CD4-positive, alpha-beta memory T cell (primary cell): ENCODE results near the gene GFRA1. TPM values are rescaled to one million over a fixed set of nuclear protein-coding genes. Genes with fewer than 3 reads are reported as not detected.
"Not testable (repeated sequence)": the region's sequence is repeated elsewhere in the genome, so short reads cannot be mapped to it uniquely, and the experiment has no call there.

Experiments
- CTCF ChIA-PET: fragments of 350-600 bp; sonication (Branson Sonifier 250); formaldehyde crosslinking; loops from one replicate; lab custom pipeline; 2021; ENCODE audit warnings: inconsistent platforms; ENCODE audit not compliant: partially characterized antibody; lab: Charles Lee
- POLR2A ChIA-PET: fragments of 350-600 bp; sonication (Branson Sonifier 250); formaldehyde crosslinking; loops from one replicate; lab custom pipeline; 2021; ENCODE audit not compliant: partially characterized antibody; lab: Charles Lee
- DNase-seq, 5 donors: peaks; one replicate each; pipeline versions ENCODE4 v3.0.0 to v3.0.0-alpha.2; 2020 to 2022; ENCODE audit warnings: mixed read lengths in 1 of 5
- H3K27ac ChIP-seq: one replicate; pipeline ENCODE4 v1.7.0; 2013; ENCODE audit warnings: low read depth, low read length
- H3K27me3 ChIP-seq: 2 replicates; pipeline ENCODE4 v1.7.0; 2013; ENCODE audit warnings: mild to moderate bottlenecking, low read length, moderate library complexity; ENCODE audit not compliant: insufficient read depth
- H3K36me3 ChIP-seq: 2 replicates; pipeline ENCODE4 v1.7.0; 2013; ENCODE audit warnings: mild to moderate bottlenecking, low read length, moderate library complexity; ENCODE audit not compliant: insufficient read depth
- H3K4me1 ChIP-seq: 2 replicates; pipeline ENCODE4 v1.7.0; 2013; ENCODE audit warnings: mild to moderate bottlenecking, low read length, moderate library complexity; ENCODE audit not compliant: insufficient read depth
- H3K4me3 ChIP-seq, 2 donors: one replicate each; pipeline ENCODE4 v1.7.0; 2013; ENCODE audit warnings: low read length in 2 of 2, mild to moderate bottlenecking in 1 of 2
- H3K9me3 ChIP-seq, 2 donors: one replicate each; pipeline ENCODE4 v1.7.0; 2013; ENCODE audit warnings: low read length in 2 of 2, control low read depth in 1 of 2; ENCODE audit not compliant: control insufficient read depth in 1 of 2
- H3K27ac Mint-ChIP-seq, 7 donors: one replicate each; pipeline ENCODE4 v1.8.0; 2020 to 2021; ENCODE audit warnings: mixed read lengths in 7 of 7, mild to moderate bottlenecking in 6 of 7, inconsistent platforms in 3 of 7, moderate library complexity in 3 of 7
- H3K27me3 Mint-ChIP-seq, 2 donors: one replicate each; pipeline ENCODE4 v1.8.0; 2020 to 2021; ENCODE audit warnings: mixed read lengths in 2 of 2
- H3K36me3 Mint-ChIP-seq, 2 donors: one replicate each; pipeline ENCODE4 v1.8.0; 2020 to 2021; ENCODE audit warnings: mixed read lengths in 2 of 2, inconsistent platforms in 1 of 2, mild to moderate bottlenecking in 1 of 2
- H3K4me1 Mint-ChIP-seq, 4 donors: one replicate each; pipeline ENCODE4 v1.8.0; 2020 to 2021; ENCODE audit warnings: mixed read lengths in 4 of 4, mild to moderate bottlenecking in 1 of 4
- H3K4me3 Mint-ChIP-seq, 8 donors: one replicate each; pipeline ENCODE4 v1.8.0; 2020 to 2021; ENCODE audit warnings: mixed read lengths in 8 of 8, mild to moderate bottlenecking in 7 of 8, moderate library complexity in 6 of 8, inconsistent platforms in 3 of 8
- H3K9me3 Mint-ChIP-seq, 8 donors: one replicate each; pipeline ENCODE4 v1.8.0; 2020 to 2021; ENCODE audit warnings: mixed read lengths in 8 of 8, mild to moderate bottlenecking in 5 of 8, inconsistent platforms in 3 of 8, moderate library complexity in 1 of 8
- intact Hi-C: fragments of 100-400 bp; cut with micrococcal nuclease; formaldehyde crosslinking; loops from one replicate; pipeline ENCODE4 v1.15.1; 2023
- polyA plus RNA-seq, 2 donors: library from polyadenylated mRNA; unstranded; fragments of 300-500 nt; fragmentation: Illumina TruSeq; gene quantifications; one replicate each; pipeline ENCODE4 v1.2.3, GENCODE V29; 2021
- total RNA-seq, 2 experiments: library from RNA; stranded (reverse); gene quantifications; one replicate each; pipeline ENCODE4 v1.2.3, GENCODE V29; 2021

Gene GFRA1
- total and polyA plus RNA-seq, 4 experiments from 2014 or later: not detected

GRCh38 chr10:116053009-116053730 lies 219.8 kb downstream of the GFRA1 start:
- H3K4me1 ChIP-seq, H3K27me3 Mint-ChIP-seq, H3K9me3 ChIP-seq, CTCF ChIA-PET, H3K27ac Mint-ChIP-seq, H3K4me1 Mint-ChIP-seq, H3K4me3 Mint-ChIP-seq, H3K27ac ChIP-seq, POLR2A ChIA-PET, H3K4me3 ChIP-seq, H3K36me3 ChIP-seq, H3K27me3 ChIP-seq, H3K36me3 Mint-ChIP-seq, DNase-seq, intact Hi-C loops: not testable (repeated sequence)
- H3K9me3 Mint-ChIP-seq: peaks cover 0 to 11% (median 3%) of the 10 kb centered on the region in 8 donors

- CTCF ChIA-PET, H3K4me3 ChIP-seq, H3K27ac ChIP-seq, H3K36me3 ChIP-seq, H3K27me3 Mint-ChIP-seq, H3K27me3 ChIP-seq, H3K4me1 Mint-ChIP-seq, H3K9me3 ChIP-seq, POLR2A ChIA-PET, H3K27ac Mint-ChIP-seq, H3K4me3 Mint-ChIP-seq, intact Hi-C loops, H3K4me1 ChIP-seq, H3K36me3 Mint-ChIP-seq, DNase-seq: not testable (repeated sequence)
- H3K9me3 Mint-ChIP-seq: peaks cover 0 to 11% (median 2%) of the 10 kb centered on the region in 8 donors
Measured at GRCh38 chr10:116052522-116052921, 220.5 kb downstream of the GFRA1 start.

- POLR2A ChIA-PET: no interaction called here
- no peaks in the 10 kb centered on the region for H3K27me3 Mint-ChIP-seq
- CTCF ChIA-PET: no interaction called here
Measured at GRCh38 chr10:116049974-116050304, 223.1 kb downstream of the GFRA1 start.

GRCh38 chr10:116049158-116049973 lies 223.6 kb downstream of the GFRA1 start:
- no peak overlapping the region for H3K4me3 Mint-ChIP-seq
- H3K27ac Mint-ChIP-seq: no peak overlapping the region
- Histone ChIP-seq H3K9me3 (no peaks in the 10 kb centered on the region), H3K27me3 (no peaks in the 10 kb centered on the region), H3K36me3 (no peaks in the 10 kb centered on the region), H3K4me3 (no peak overlapping the region), H3K4me1 (no peaks in the 10 kb centered on the region), H3K27ac (no peak overlapping the region)
- DNase-seq: no peak
- H3K27me3 Mint-ChIP-seq: no peaks in the 10 kb centered on the region
- H3K4me1 Mint-ChIP-seq: no peaks in the 10 kb centered on the region
- ChIA-PET POLR2A (no interaction called here), CTCF (no interaction called here)
- peaks cover 0 to 11% (median 3%) of the 10 kb centered on the region in 8 donors for H3K9me3 Mint-ChIP-seq
- intact Hi-C loops: no loop called here
- no peaks in the 10 kb centered on the region for H3K36me3 Mint-ChIP-seq

More at GRCh38 chr10:116049974-116050304, 223.1 kb downstream of the GFRA1 start:
- Mint-ChIP-seq H3K27ac (no peak overlapping the region), H3K9me3 (peaks cover 0 to 12% (median 2%) of the 10 kb centered on the region in 8 donors), H3K36me3 (no peaks in the 10 kb centered on the region), H3K4me1 (no peaks in the 10 kb centered on the region), H3K4me3 (no peak overlapping the region)
- no peak for DNase-seq
- Histone ChIP-seq H3K4me1 (no peaks in the 10 kb centered on the region), H3K27me3 (no peaks in the 10 kb centered on the region), H3K27ac (no peak overlapping the region), H3K36me3 (no peaks in the 10 kb centered on the region), H3K9me3 (no peaks in the 10 kb centered on the region), H3K4me3 (no peak overlapping the region)
- intact Hi-C loops: no loop called here

- Histone ChIP-seq H3K4me3 (no peak overlapping the region), H3K9me3 (no peaks in the 10 kb centered on the region), H3K27me3 (no peaks in the 10 kb centered on the region), H3K27ac (no peak overlapping the region), H3K4me1 (no peaks in the 10 kb centered on the region), H3K36me3 (no peaks in the 10 kb centered on the region)
- Mint-ChIP-seq H3K27me3 (no peaks in the 10 kb centered on the region), H3K9me3 (peaks cover 2 to 11% (median 3%) of the 10 kb centered on the region in 8 donors), H3K36me3 (no peaks in the 10 kb centered on the region), H3K27ac (no peak overlapping the region), H3K4me1 (no peaks in the 10 kb centered on the region), H3K4me3 (no peak overlapping the region)
- DNase-seq: no peak
- CTCF ChIA-PET: interaction anchor here (0.9 kb wide), 1 partner anchor 14 kb away, joined by 3 read pairs; no protein-coding TSS in a partner anchor
- POLR2A ChIA-PET: no interaction called here
- intact Hi-C loops: no loop called here
Measured at GRCh38 chr10:116045366-116046356, 227.3 kb downstream of the GFRA1 start.

GRCh38 chr10:116044801-116045248 lies 228.2 kb downstream of the GFRA1 start:
- intact Hi-C loops: no loop called here
- H3K27me3 Mint-ChIP-seq: no peaks in the 10 kb centered on the region
- no peak overlapping the region for H3K27ac Mint-ChIP-seq

More at GRCh38 chr10:116044801-116045248, 228.2 kb downstream of the GFRA1 start:
- Mint-ChIP-seq H3K4me3 (no peak overlapping the region), H3K36me3 (no peaks in the 10 kb centered on the region), H3K9me3 (peaks cover 2 to 11% (median 3%) of the 10 kb centered on the region in 8 donors), H3K4me1 (no peaks in the 10 kb centered on the region)
- H3K27ac ChIP-seq: no peak overlapping the region
- no peaks in the 10 kb centered on the region for H3K9me3 ChIP-seq
- POLR2A ChIA-PET: no interaction called here
- no peaks in the 10 kb centered on the region for H3K27me3 ChIP-seq
- no peak overlapping the region for H3K4me3 ChIP-seq
- DNase-seq: no peak
- H3K4me1 ChIP-seq: no peaks in the 10 kb centered on the region
- CTCF ChIA-PET: interaction anchor here (0.9 kb wide), 1 partner anchor 13 kb away, joined by 3 read pairs; no protein-coding TSS in a partner anchor
- H3K36me3 ChIP-seq: no peaks in the 10 kb centered on the region
